Measurements from ENCODE around the gene ALOX5.

GRCh38 chr10:45403151-45403550 is 29.1 kb downstream of the ALOX5 start:
- TF ChIP-seq CTCF (conservative IDR thresholded peaks at IDR 0.05; ENCODE audit: low read depth, low read length) (no peak), ELK1 (IDR thresholded peaks at IDR 0.05; ENCODE audit: borderline replicate concordance, low read depth, low read length) (no peak), POLR2A (IDR thresholded peaks at IDR 0.05; ENCODE audit: low read depth, low read length) (no peak), SMC3 (IDR thresholded peaks at IDR 0.05; ENCODE audit: low read depth, low read length) (no peak)

All from IMR-90 (cell line).